HCT116 (cell line): ENCODE data around the gene FOXP1. TPM values are rescaled to one million over a fixed set of nuclear protein-coding genes. Genes with fewer than 3 reads are reported as not detected.

Experiments
- ATAC-seq: fragments of 200-7000 bp; cut with Tn5 transposase; 2 replicates; pipeline ENCODE4 v1.9.1; 2020; ENCODE audit warnings: mild to moderate bottlenecking, moderate library complexity
- BruUV-seq: library from RNA; stranded (reverse); fragments of 400-500 nt; replicated peaks from 2 replicates; lab custom pipeline; 2021; lab: Mats Ljungman, UMichigan
- CTCF ChIA-PET: fragments of 300-600 bp; sonication (Branson Sonifier 250); formaldehyde crosslinking; loops from one replicate; lab custom pipeline; 2021; ENCODE audit warnings: antibody characterized with exemption; lab: Charles Lee
- POLR2A ChIA-PET: fragments of 300-600, 350-600 bp; sonication (Branson Sonifier 250); formaldehyde crosslinking; loops from one replicate; lab custom pipeline; 2021; ENCODE audit warnings: antibody characterized with exemption; lab: Charles Lee
- RAD21 ChIA-PET, 2 experiments: fragments of 300-600 bp; sonication (Branson Sonifier 250); formaldehyde crosslinking; loops; one replicate each; lab custom pipeline; 2023; ENCODE audit warnings: low total read pairs in 2 of 2; ENCODE audit not compliant: uncharacterized antibody in 2 of 2, unreplicated experiment in 2 of 2, low non-redundant PET in 1 of 2; lab: Charles Lee
- DNase-seq: peaks from one replicate; pipeline ENCODE4 v3.0.0-alpha.2; 2010; ENCODE audit warnings: low read depth, low spot score
- H2AFZ ChIP-seq: fragments of 200-600 bp; shearing (Covaris generic), sonication (generic); 2 replicates; pipeline ENCODE4 v1.6.1; 2017; ENCODE audit warnings: low read depth, mixed run types, mixed read lengths, antibody characterized with exemption, low read length; ENCODE audit not compliant: poor library complexity, severe bottlenecking
- H3K27ac ChIP-seq: 2 replicates; pipeline ENCODE4 v1.5.1; 2012; ENCODE audit warnings: low read depth, low read length
- H3K27me3 ChIP-seq: fragments of 200-600 bp; sonication (generic); 2 replicates; pipeline ENCODE4 v1.6.1; 2016; ENCODE audit warnings: mixed run types, low read length, mixed read lengths; ENCODE audit not compliant: insufficient read depth
- H3K36me3 ChIP-seq, 2 experiments: fragments of 200-500 bp in 1 of 2; fragments of 200-600 bp in 1 of 2; sonication (Bioruptor generic) in 1 of 2; sonication (generic) in 1 of 2; 2 replicates each; pipeline versions ENCODE4 v1.5.1 to v1.6.1; 2014 to 2016; ENCODE audit warnings: low read length in 2 of 2, inconsistent platforms in 1 of 2, mixed read lengths in 1 of 2, mixed run types in 1 of 2; ENCODE audit not compliant: insufficient read depth in 2 of 2, control insufficient read depth in 1 of 2
- H3K4me1 ChIP-seq, 2 experiments: fragments of 200-600 bp in 1 of 2; sonication (generic) in 1 of 2; 2 replicates each; pipeline versions ENCODE4 v1.5.1 to v1.6.1; 2012 to 2017; ENCODE audit warnings: low read length in 2 of 2, inconsistent platforms in 1 of 2, mild to moderate bottlenecking in 1 of 2, mixed read lengths in 1 of 2, mixed run types in 1 of 2, moderate library complexity in 1 of 2; ENCODE audit not compliant: insufficient read depth in 2 of 2, control insufficient read depth in 1 of 2
- H3K4me2 ChIP-seq: fragments of 200-600 bp; sonication (generic); 2 replicates; pipeline ENCODE4 v1.6.1; 2017; ENCODE audit warnings: mixed run types, low read length, mixed read lengths
- H3K4me3 ChIP-seq, 2 experiments: fragments of 200-600 bp in 1 of 2; sonication (generic) in 1 of 2; replicated peaks in 1 of 2; 2 replicates each; pipeline ENCODE4 v1.5.1; 2011 to 2016; ENCODE audit warnings: low read length in 2 of 2, control low read depth in 1 of 2, low read depth in 1 of 2, mild to moderate bottlenecking in 1 of 2, mixed read lengths in 1 of 2, mixed run types in 1 of 2
- H3K79me2 ChIP-seq: fragments of 200-600 bp; sonication (generic); 2 replicates; pipeline ENCODE4 v1.6.1; 2017; ENCODE audit warnings: mild to moderate bottlenecking, mixed run types, low read length, moderate library complexity, mixed read lengths; ENCODE audit not compliant: insufficient read depth
- H3K9ac ChIP-seq: fragments of 200-600 bp; sonication (generic); 2 replicates; pipeline ENCODE4 v1.6.1; 2016; ENCODE audit warnings: low read length, mixed read lengths
- H3K9me2 ChIP-seq: fragments of 200-600 bp; sonication (generic), shearing (Covaris generic); 2 replicates; pipeline ENCODE4 v1.6.1; 2017; ENCODE audit warnings: mixed run types, mild to moderate bottlenecking, moderate library complexity; ENCODE audit not compliant: insufficient read depth
- H3K9me3 ChIP-seq, 2 experiments: fragments of 200-500 bp in 1 of 2; fragments of 200-600 bp in 1 of 2; sonication (Bioruptor generic) in 1 of 2; sonication (generic) in 1 of 2; 2 replicates each; pipeline ENCODE4 v1.6.1; 2014 to 2017; ENCODE audit warnings: low read length in 2 of 2, mixed read lengths in 2 of 2, inconsistent platforms in 1 of 2, low read depth in 1 of 2, mild to moderate bottlenecking in 1 of 2, mixed run types in 1 of 2, moderate library complexity in 1 of 2; ENCODE audit not compliant: control insufficient read depth in 1 of 2, insufficient read depth in 1 of 2
- H4K20me1 ChIP-seq: fragments of 200-600 bp; sonication (generic), shearing (Covaris generic); 2 replicates; pipeline ENCODE4 v1.6.1; 2017; ENCODE audit warnings: mixed run types, mild to moderate bottlenecking, moderate library complexity; ENCODE audit not compliant: insufficient read depth
- EGR1 ChIP-seq: IDR thresholded peaks from 2 replicates; pipeline ENCODE4 v1.6.1; 2012; ENCODE audit warnings: low read depth
- EZH2 ChIP-seq: fragments of 200-600 bp; sonication (generic); IDR thresholded peaks from 2 replicates; pipeline ENCODE4 v1.6.1; 2017; ENCODE audit warnings: antibody characterized with exemption, mixed run types
- EZH2phosphoT487 ChIP-seq: fragments of 200-600 bp; IDR thresholded peaks from 2 replicates; pipeline ENCODE4 v1.6.1; 2018; ENCODE audit warnings: antibody characterized with exemption, borderline replicate concordance
- JUND ChIP-seq: IDR thresholded peaks from 2 replicates; pipeline ENCODE4 v1.6.1; 2012
- POLR2AphosphoS5 ChIP-seq: IDR thresholded peaks from 2 replicates; pipeline ENCODE4 v1.6.1; 2011; ENCODE audit warnings: mild to moderate bottlenecking, low read depth, low read length, moderate library complexity
- RAD21 ChIP-seq: IDR thresholded peaks from 2 replicates; pipeline ENCODE4 v1.6.1; 2012; ENCODE audit warnings: low read depth, mild to moderate bottlenecking
- intact Hi-C: fragments of 100-400 bp; cut with micrococcal nuclease; formaldehyde crosslinking; loops from 2 replicates; pipeline ENCODE4 v1.10.0; 2022
- total RNA-seq: library from RNA; stranded (reverse); gene quantifications from one replicate; pipeline ENCODE4 v1.2.1, GENCODE V29; 2021; ENCODE audit not compliant: unreplicated experiment
- TF ChIP-seq, protein P1 (sequence below): IDR thresholded peaks from 2 replicates; pipeline ENCODE4 v1.6.1; 2012
- TF ChIP-seq, protein P2 (sequence below): IDR thresholded peaks from 2 replicates; pipeline ENCODE4 v1.6.1; 2012; ENCODE audit warnings: low read depth

FOXP1 gene
- total RNA-seq, 1 experiment from 2014 or later = 11.4 TPM

DNA sequence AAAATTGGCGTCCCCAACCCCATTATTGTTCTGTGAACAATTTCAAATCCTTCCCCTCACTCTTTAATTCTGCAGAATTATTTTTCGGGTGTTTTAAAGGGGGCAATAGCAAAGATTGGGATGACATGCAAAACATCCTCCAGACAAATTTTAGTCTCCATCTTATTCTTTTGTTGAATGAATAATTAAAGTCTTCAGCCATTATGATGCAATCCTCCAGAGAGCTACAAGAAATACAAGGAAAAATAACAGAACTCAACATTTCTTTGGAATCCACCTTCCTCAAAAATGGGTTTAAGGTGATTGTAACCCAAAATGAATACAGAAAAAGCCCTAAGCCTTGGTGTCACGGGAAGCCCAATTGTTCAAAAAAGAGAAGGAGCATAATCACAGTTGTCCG lies 49.9 kb downstream of the FOXP1 start (continued):
- TF ChIP-seq POLR2AphosphoS5 (no peak), EZH2phosphoT487 (no peak), EZH2 (no peak)
- TF ChIP-seq, all 23 proteins: peak for 0

DNA sequence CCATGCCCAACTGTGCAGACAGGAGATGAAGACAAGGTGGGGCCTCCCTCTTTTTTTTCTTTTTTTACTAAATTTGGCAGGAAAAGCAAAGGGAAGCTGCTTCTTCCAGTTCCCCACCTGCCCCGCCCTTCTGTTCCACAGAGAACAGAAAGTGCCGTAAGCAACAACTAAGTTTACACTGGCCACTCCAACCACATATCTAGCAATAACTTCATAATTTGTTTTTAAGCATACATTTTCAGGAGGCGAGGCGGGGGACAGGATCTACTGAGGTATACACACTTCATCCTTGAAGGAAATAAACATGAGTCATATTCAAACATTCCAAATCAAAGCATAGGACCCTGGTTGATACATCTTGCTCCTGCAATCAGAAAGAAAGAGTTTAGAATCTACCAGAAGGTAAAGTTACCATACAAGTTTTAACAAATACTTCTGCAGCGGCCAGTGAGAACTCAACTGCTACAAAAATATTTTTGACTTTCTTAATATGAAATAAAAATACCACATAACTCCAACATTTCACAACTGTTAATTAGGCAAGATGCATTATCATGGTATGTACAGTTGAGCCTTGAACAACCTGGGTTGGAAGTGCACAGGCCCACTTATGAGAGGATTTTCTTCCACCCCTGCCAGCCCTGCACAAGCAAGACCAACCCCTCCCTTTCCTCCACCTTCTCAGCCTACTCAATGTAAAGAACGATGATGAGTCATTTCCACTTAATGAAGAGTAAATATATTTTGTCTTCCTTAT lies 50.7 kb downstream of the FOXP1 start:
- no peak for DNase-seq
- H3K27me3 ChIP-seq = no peaks in the 10 kb centered on the region
- H3K27ac ChIP-seq = no peak overlapping the region
- H3K79me2 ChIP-seq = no peaks in the 10 kb centered on the region
- H3K36me3 ChIP-seq = no peaks in the 10 kb centered on the region
- intact Hi-C loops = no loop called here
- no peak for ATAC-seq
- no peaks in the 10 kb centered on the region for H4K20me1 ChIP-seq
- POLR2A ChIA-PET = no interaction called here
- H3K4me3 ChIP-seq = no peak overlapping the region
- no peaks in the 10 kb centered on the region for H3K9me2 ChIP-seq
- H2AFZ ChIP-seq = no peak overlapping the region
- peaks cover 8 to 26% of the 10 kb centered on the region in 2 experiments for H3K4me1 ChIP-seq
- no peak overlapping the region for H3K9ac ChIP-seq
- CTCF ChIA-PET = no interaction called here
- no TSS peak for BruUV-seq
- H3K9me3 ChIP-seq = no peaks in the 10 kb centered on the region
- peak overlapping the region; percentile 15; the same call in 1 of the 2 replicates for H3K4me2 ChIP-seq
- RAD21 ChIA-PET = no interaction called here
- TF ChIP-seq JUND = no peak
- TF ChIP-seq, protein P1, sequence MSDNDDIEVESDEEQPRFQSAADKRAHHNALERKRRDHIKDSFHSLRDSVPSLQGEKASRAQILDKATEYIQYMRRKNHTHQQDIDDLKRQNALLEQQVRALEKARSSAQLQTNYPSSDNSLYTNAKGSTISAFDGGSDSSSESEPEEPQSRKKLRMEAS = no peak
- TF ChIP-seq, protein P2, sequence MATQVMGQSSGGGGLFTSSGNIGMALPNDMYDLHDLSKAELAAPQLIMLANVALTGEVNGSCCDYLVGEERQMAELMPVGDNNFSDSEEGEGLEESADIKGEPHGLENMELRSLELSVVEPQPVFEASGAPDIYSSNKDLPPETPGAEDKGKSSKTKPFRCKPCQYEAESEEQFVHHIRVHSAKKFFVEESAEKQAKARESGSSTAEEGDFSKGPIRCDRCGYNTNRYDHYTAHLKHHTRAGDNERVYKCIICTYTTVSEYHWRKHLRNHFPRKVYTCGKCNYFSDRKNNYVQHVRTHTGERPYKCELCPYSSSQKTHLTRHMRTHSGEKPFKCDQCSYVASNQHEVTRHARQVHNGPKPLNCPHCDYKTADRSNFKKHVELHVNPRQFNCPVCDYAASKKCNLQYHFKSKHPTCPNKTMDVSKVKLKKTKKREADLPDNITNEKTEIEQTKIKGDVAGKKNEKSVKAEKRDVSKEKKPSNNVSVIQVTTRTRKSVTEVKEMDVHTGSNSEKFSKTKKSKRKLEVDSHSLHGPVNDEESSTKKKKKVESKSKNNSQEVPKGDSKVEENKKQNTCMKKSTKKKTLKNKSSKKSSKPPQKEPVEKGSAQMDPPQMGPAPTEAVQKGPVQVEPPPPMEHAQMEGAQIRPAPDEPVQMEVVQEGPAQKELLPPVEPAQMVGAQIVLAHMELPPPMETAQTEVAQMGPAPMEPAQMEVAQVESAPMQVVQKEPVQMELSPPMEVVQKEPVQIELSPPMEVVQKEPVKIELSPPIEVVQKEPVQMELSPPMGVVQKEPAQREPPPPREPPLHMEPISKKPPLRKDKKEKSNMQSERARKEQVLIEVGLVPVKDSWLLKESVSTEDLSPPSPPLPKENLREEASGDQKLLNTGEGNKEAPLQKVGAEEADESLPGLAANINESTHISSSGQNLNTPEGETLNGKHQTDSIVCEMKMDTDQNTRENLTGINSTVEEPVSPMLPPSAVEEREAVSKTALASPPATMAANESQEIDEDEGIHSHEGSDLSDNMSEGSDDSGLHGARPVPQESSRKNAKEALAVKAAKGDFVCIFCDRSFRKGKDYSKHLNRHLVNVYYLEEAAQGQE = no peak
- no peak for TF ChIP-seq EGR1
- TF ChIP-seq EZH2phosphoT487 = no peak
- no peak for TF ChIP-seq RAD21
- TF ChIP-seq, all 23 proteins: peak for 0
